K562 (cell line): ENCODE results near the gene UBE2E1. TPM values are rescaled to one million over a fixed set of nuclear protein-coding genes. Genes with fewer than 3 reads are reported as not detected.
A peak's percentile ranks its signal among the peaks of the same experiment; 100 is the strongest.

ENCODE experiments used
- ATAC-seq: fragments of 200-7000 bp; cut with Tn5 transposase; 3 replicates; pipeline ENCODE4 v1.9.1; 2020; ENCODE audit warnings: moderate library complexity
- BruUV-seq: library from RNA; stranded (reverse); fragments of 400-500 nt; replicated peaks from 2 replicates; lab custom pipeline; 2021; lab: Mats Ljungman, UMichigan
- CTCF ChIA-PET: fragments of 300-600 bp; formaldehyde crosslinking; extraction: SDS; loops from one replicate; lab custom pipeline; 2021; ENCODE audit warnings: low intra/inter-chr PET ratio; lab: Yijun Ruan, JAX
- POLR2A ChIA-PET: fragments of 300-600, 350-650 bp; sonication (Branson Sonifier 250); formaldehyde crosslinking; extraction: SDS; loops from one replicate; lab custom pipeline; 2021; ENCODE audit warnings: antibody characterized with exemption, inconsistent platforms; lab: Yijun Ruan, JAX
- DNase-seq, 4 experiments: peaks; one replicate each; pipeline versions ENCODE4 v3.0.0 to v3.0.0-alpha.2; 2011 to 2018; ENCODE audit warnings: low spot score in 3 of 4, mixed read lengths in 3 of 4; ENCODE audit errors: extremely low read depth in 1 of 4
- FAIRE-seq: peaks from 2 replicates; lab custom pipeline; 2011; peaks lifted over from hg19 to GRCh38; lab: Jason Lieb, UNC
- H2AFZ ChIP-seq: 2 replicates; pipeline ENCODE4 v1.6.0; 2011; ENCODE audit warnings: low read depth, low read length, control low read depth, inconsistent platforms
- H3K27ac ChIP-seq: fragments of 200-600 bp; 3 replicates; pipeline ENCODE4 v1.8.0; 2011; ENCODE audit warnings: low read depth, mild to moderate bottlenecking, control low read depth, inconsistent platforms, low read length, moderate library complexity, mixed read lengths; ENCODE audit errors: extremely low read depth
- H3K27me3 ChIP-seq, 2 experiments: fragments of 300-600 bp in 1 of 2; 2 replicates in 1 of 2; 3 replicates in 1 of 2; pipeline versions ENCODE4 v1.6.0 to v1.8.0; 2011; ENCODE audit warnings: inconsistent platforms in 2 of 2, low read length in 2 of 2, mild to moderate bottlenecking in 1 of 2, mixed read lengths in 1 of 2, moderate library complexity in 1 of 2; ENCODE audit not compliant: control insufficient read depth in 2 of 2, insufficient read depth in 2 of 2
- H3K36me3 ChIP-seq: fragments of 300-600 bp; 3 replicates; pipeline ENCODE4 v1.8.0; 2011; ENCODE audit warnings: mild to moderate bottlenecking, low read length, inconsistent platforms; ENCODE audit not compliant: control insufficient read depth, insufficient read depth
- H3K4me1 ChIP-seq, 2 experiments: fragments of 200-600 bp in 1 of 2; replicated peaks in 1 of 2; 2 replicates in 1 of 2; 3 replicates in 1 of 2; pipeline versions ENCODE4 v1.5.1 to v1.8.0; 2011; ENCODE audit warnings: inconsistent platforms in 2 of 2, low read length in 2 of 2, mild to moderate bottlenecking in 1 of 2, mixed read lengths in 1 of 2, moderate library complexity in 1 of 2; ENCODE audit not compliant: control insufficient read depth in 2 of 2, insufficient read depth in 2 of 2
- H3K4me2 ChIP-seq: 2 replicates; pipeline ENCODE4 v1.6.1; 2011; ENCODE audit warnings: low read length, control low read depth, inconsistent platforms, mixed read lengths; ENCODE audit not compliant: insufficient read depth
- H3K4me3 ChIP-seq: fragments of 200-600 bp; sonication (generic), shearing (Covaris generic); 2 replicates; pipeline ENCODE4 v1.5.1; 2016; ENCODE audit warnings: control low read depth, inconsistent platforms
- H3K79me2 ChIP-seq: fragments of 200-600 bp; 3 replicates; pipeline ENCODE4 v1.8.0; 2011; ENCODE audit warnings: low read length, inconsistent platforms; ENCODE audit not compliant: control insufficient read depth, insufficient read depth
- H3K9ac ChIP-seq, 2 experiments: 2 replicates each; pipeline versions ENCODE4 v1.6.0 to v1.6.1; 2011; ENCODE audit warnings: low read depth in 2 of 2, low read length in 2 of 2, control low read depth in 1 of 2, inconsistent platforms in 1 of 2, mild to moderate bottlenecking in 1 of 2, mixed read lengths in 1 of 2; ENCODE audit not compliant: insufficient read depth in 1 of 2
- H3K9me1 ChIP-seq: one replicate; pipeline ENCODE4 v1.6.0; 2011; ENCODE audit warnings: inconsistent platforms, mild to moderate bottlenecking, low read length, moderate library complexity; ENCODE audit not compliant: control insufficient read depth, insufficient read depth
- H3K9me3 ChIP-seq: replicated peaks from 2 replicates; pipeline ENCODE4 v1.5.1; 2011; ENCODE audit warnings: low read depth, low read length, inconsistent platforms; ENCODE audit not compliant: control insufficient read depth, insufficient read depth
- H4K20me1 ChIP-seq: replicated peaks from 2 replicates; pipeline ENCODE4 v1.6.1; 2011; ENCODE audit warnings: low read length, inconsistent platforms, mixed read lengths; ENCODE audit not compliant: control insufficient read depth, insufficient read depth
- ARID4B ChIP-seq: sonication (generic); formaldehyde crosslinking; IDR thresholded peaks from 2 replicates; pipeline ENCODE4 v1.8.0; 2022; ENCODE audit warnings: mild to moderate bottlenecking, missing genetic modification reagents
- CBX8 ChIP-seq: fragments of 200-600 bp; sonication (generic); IDR thresholded peaks from 2 replicates; pipeline ENCODE4 v1.6.1; 2012; ENCODE audit warnings: borderline replicate concordance, mixed run types, low read depth, mild to moderate bottlenecking, moderate library complexity, mixed read lengths, low read length, control low read depth, inconsistent platforms; ENCODE audit not compliant: poor library complexity, severe bottlenecking; ENCODE audit errors: extremely low read depth
- DMBX1 ChIP-seq: fragments of 250-450 bp; sonication (Bioruptor Pico); IDR thresholded peaks from 2 replicates; pipeline ENCODE4 v1.8.0; 2022; ENCODE audit warnings: inconsistent platforms, mild to moderate bottlenecking, moderate library complexity, borderline replicate concordance
- HLTF ChIP-seq: fragments of 450-650 bp; IDR thresholded peaks from 2 replicates; pipeline ENCODE4 v1.6.1; 2016
- NR2C2 ChIP-seq, 2 experiments: fragments of 200-800 bp in 1 of 2; sonication (Bioruptor generic) in 1 of 2; sonication (generic) in 1 of 2; formaldehyde crosslinking in 1 of 2; IDR thresholded peaks; 2 replicates each; pipeline versions ENCODE4 v1.6.1 to v1.8.0; 2016 to 2022; ENCODE audit warnings: mild to moderate bottlenecking in 1 of 2, missing compliant biosample characterization in 1 of 2, missing genetic modification characterization in 1 of 2, missing genetic modification reagents in 1 of 2
- NR3C1 ChIP-seq: sonication (generic); formaldehyde crosslinking; IDR thresholded peaks from 2 replicates; pipeline ENCODE4 v1.8.1; 2022; ENCODE audit warnings: missing genetic modification reagents
- PHB ChIP-seq: fragments of 250-450 bp; sonication (Bioruptor Pico); IDR thresholded peaks from 2 replicates; pipeline ENCODE4 v1.5.0; 2021
- PHF20 ChIP-seq: fragments of 450-650 bp; IDR thresholded peaks from 2 replicates; pipeline ENCODE4 v1.6.1; 2018; ENCODE audit not compliant: partially characterized antibody
- PHF21A ChIP-seq: fragments of 450-650 bp; IDR thresholded peaks from 2 replicates; pipeline ENCODE4 v1.6.1; 2017; ENCODE audit warnings: low read depth, borderline replicate concordance
- SMAD4 ChIP-seq: fragments of 250-450 bp; sonication (Bioruptor Pico); conservative IDR thresholded peaks from 2 replicates; pipeline ENCODE4 v1.8.0; 2021; ENCODE audit warnings: inconsistent platforms, mild to moderate bottlenecking, moderate library complexity
- TARDBP ChIP-seq: fragments of 450-650 bp; IDR thresholded peaks from 2 replicates; pipeline ENCODE4 v1.6.1; 2016
- ZNF146 ChIP-seq: IDR thresholded peaks from one replicate; pipeline ENCODE4 v1.6.1; 2018; ENCODE audit warnings: missing compliant biosample characterization; ENCODE audit not compliant: unreplicated experiment
- ZNF511 ChIP-seq: sonication (generic); formaldehyde crosslinking; IDR thresholded peaks from 2 replicates; pipeline ENCODE4 v1.8.0; 2022; ENCODE audit warnings: mild to moderate bottlenecking, missing genetic modification reagents
- ZNF512 ChIP-seq: IDR thresholded peaks from 2 replicates; pipeline ENCODE4 v1.6.1; 2016; ENCODE audit warnings: missing genetic modification characterization, missing compliant biosample characterization
- WGBS: fragments of 100-300 bp; shearing (Covaris generic); methylation state at CpG from one replicate; pipeline ENCODE4 v1.1.6; 2016; ENCODE audit warnings: low coverage, mixed read lengths; ENCODE audit not compliant: insufficient coverage; ENCODE audit errors: missing lambda C conversion rate; 5-methylcytosine and 5-hydroxymethylcytosine counted together
- in situ Hi-C: fragments of 300-500 bp; cut with MboI; formaldehyde crosslinking; loops from 4 replicates; pipeline ENCODE4 v1.15.0; 2018; ENCODE audit warnings: inconsistent platforms, mixed read lengths
- intact Hi-C: fragments of 100-400 bp; cut with micrococcal nuclease; formaldehyde crosslinking; loops from 2 replicates; pipeline ENCODE4 v1.14.2; 2022
- polyA plus RNA-seq, 8 experiments: library from polyadenylated mRNA; depleted of rRNA in 4 of 8; stranded (reverse) in 5 of 8; unstranded in 3 of 8; fragments of >200 nt; fragmentation: Nextera tagmentation in 2 of 8; fragmentation: Illumina TruSeq in 1 of 8; extraction: Ambion mirVana in 2 of 8; extraction: Trizol in 1 of 8; gene quantifications; 2 replicates each; pipeline versions ENCODE4 v1.2.1 to v1.2.3, GENCODE V29; 2011 to 2014; ENCODE audit warnings: inconsistent platforms in 1 of 8, missing spikeins in 1 of 8
- total RNA-seq, 7 experiments: library from RNA; depleted of rRNA in 6 of 7; stranded (reverse); fragments of >200 nt in 6 of 7; fragmentation: Illumina TruSeq in 2 of 7; extraction: Trizol in 2 of 7; gene quantifications; 2 replicates each; pipeline versions ENCODE4 v1.2.1 to v1.2.3, GENCODE V29; 2011 to 2021; ENCODE audit warnings: low replicate concordance in 1 of 7

UBE2E1 gene
- total and polyA plus RNA-seq, 9 of the 15 experiments (the other 6 are each of a cell fraction or from before 2014, with no cell fraction given): 54.4 to 294 (median 165) TPM

- DNase-seq: peak in 2 of 4 experiments; percentile 52 to 71
- Histone ChIP-seq H3K27me3 (no peaks in the 10 kb centered on the region), H4K20me1 (peaks cover 22% of the 10 kb centered on the region), H3K9me3 (no peaks in the 10 kb centered on the region), H3K4me3 (peak overlapping the region; percentile 73), H2AFZ (peak overlapping the region; percentile 96), H3K36me3 (peaks cover 41% of the 10 kb centered on the region), H3K79me2 (peaks cover 60% of the 10 kb centered on the region), H3K9ac (peak overlapping the region; percentile 97 to 99), H3K4me1 (peaks cover 6 to 19% of the 10 kb centered on the region in 2 experiments), H3K9me1 (no peaks in the 10 kb centered on the region), H3K27ac (peak overlapping the region; percentile 91), H3K4me2 (peak overlapping the region; percentile 91)
- WGBS: 1% methylated on average over 45 of the region's 48 CpGs
- in situ Hi-C loops (no loop called here), intact Hi-C loops (loop anchor here (2.0 to 10.0 kb wide), 2 partner anchors 108 to 578 kb away; partner anchors contain the start of gene THRB)
- TSS peak; percentile 58 for BruUV-seq
- POLR2A ChIA-PET: interaction anchor here (0.5 to 7.1 kb wide), 48 partner anchors 10 to 1676 kb away, joined by 3 to 165 read pairs (median 4); no protein-coding TSS in a partner anchor
- FAIRE-seq: no peak
- CTCF ChIA-PET: no interaction called here
- ATAC-seq: peak; percentile 77
- TF ChIP-seq ARID4B (CRISPR knock-in tag) (peak; percentile 85), TARDBP (peak; percentile 35; the same call in 1 of the 2 replicates), NR3C1 (CRISPR knock-in tag) (peak; percentile 22; the same call in 1 of the 2 replicates), HLTF (peak; percentile 19; the same call in 1 of the 2 replicates), DMBX1 (CRISPR knock-in tag) (no peak; the same call in 1 of the 2 replicates), ZNF146 (no peak), PHB (CRISPR knock-in tag) (no peak), PHF21A (peak; percentile 48; the same call in 1 of the 2 replicates), ZNF511 (CRISPR knock-in tag) (0 out of 2 replicates have a peak, but pooled peaks have one; percentile 86), PHF20 (peak; percentile 32), NR2C2 (CRISPR knock-in tag; IDR thresholded peaks at IDR 0.05) (no peak), NR2C2 (tag; IDR thresholded peaks at IDR 0.05) (no peak), SMAD4 (CRISPR knock-in tag) (0 out of 2 replicates have a peak, but pooled peaks have one; percentile 63), ZNF512 (tag) (peak; percentile 78), CBX8 (no peak)
Observed at GRCh38 chr3:23916152-23916885, 110.6 kb downstream of the UBE2E1 start.
